H9 (cell line): Measurements from ENCODE around the gene NUDT22. TPM values are rescaled to one million over a fixed set of nuclear protein-coding genes. Genes with fewer than 3 reads are reported as not detected.

ENCODE experiments used
- DNase-seq: peaks from one replicate; pipeline ENCODE4 v3.0.0-alpha.2; 2017
- H2AFZ ChIP-seq: one replicate; pipeline ENCODE4 v1.6.1; 2013; ENCODE audit warnings: mild to moderate bottlenecking, low read length, control low read depth, moderate library complexity
- H2AK5ac ChIP-seq: 2 replicates; pipeline ENCODE4 v1.6.1; 2013; ENCODE audit warnings: low read length, control low read depth, mixed read lengths; ENCODE audit not compliant: insufficient read length
- H2BK120ac ChIP-seq: one replicate; pipeline ENCODE4 v1.6.1; 2013; ENCODE audit warnings: low read depth, mild to moderate bottlenecking, low read length, control low read depth, inconsistent platforms; ENCODE audit not compliant: poor library complexity, severe bottlenecking
- H2BK12ac ChIP-seq: 2 replicates; pipeline ENCODE4 v1.6.1; 2013; ENCODE audit warnings: low read length, control low read depth, mixed read lengths, low read depth; ENCODE audit not compliant: insufficient read length
- H2BK15ac ChIP-seq: 2 replicates; pipeline ENCODE4 v1.6.1; 2013; ENCODE audit warnings: low read depth, low read length, control low read depth
- H2BK20ac ChIP-seq: one replicate; pipeline ENCODE4 v1.6.1; 2013; ENCODE audit warnings: low read depth, mild to moderate bottlenecking, low read length, control low read depth, inconsistent platforms; ENCODE audit not compliant: poor library complexity, severe bottlenecking
- H2BK5ac ChIP-seq: 2 replicates; pipeline ENCODE4 v1.6.1; 2013; ENCODE audit warnings: low read length, control low read depth, mixed read lengths; ENCODE audit not compliant: insufficient read length
- H3K14ac ChIP-seq: 2 replicates; pipeline ENCODE4 v1.6.1; 2013; ENCODE audit warnings: low read length, control low read depth; ENCODE audit not compliant: insufficient read depth
- H3K18ac ChIP-seq: 2 replicates; pipeline ENCODE4 v1.6.1; 2013; ENCODE audit warnings: low read depth, mild to moderate bottlenecking, mixed read lengths, low read length, control low read depth; ENCODE audit not compliant: insufficient read length
- H3K23ac ChIP-seq: 2 replicates; pipeline ENCODE4 v1.6.1; 2013; ENCODE audit warnings: low read length, control low read depth, mixed read lengths, low read depth; ENCODE audit not compliant: insufficient read length
- H3K23me2 ChIP-seq: 2 replicates; pipeline ENCODE4 v1.6.1; 2013; ENCODE audit warnings: low read depth, mild to moderate bottlenecking, mixed read lengths, low read length, control low read depth; ENCODE audit not compliant: insufficient read length, poor library complexity, severe bottlenecking
- H3K27ac ChIP-seq: 2 replicates; pipeline ENCODE4 v1.5.1; 2013; ENCODE audit warnings: low read length, control low read depth, mixed read lengths, low read depth; ENCODE audit not compliant: insufficient read length
- H3K27me3 ChIP-seq: 2 replicates; pipeline ENCODE4 v1.6.1; 2013; ENCODE audit warnings: low read length, control low read depth, inconsistent platforms; ENCODE audit not compliant: insufficient read depth
- H3K4ac ChIP-seq: 2 replicates; pipeline ENCODE4 v1.6.1; 2013; ENCODE audit warnings: low read depth, mild to moderate bottlenecking, control low read depth, inconsistent platforms, low read length, moderate library complexity
- H3K4me1 ChIP-seq: 2 replicates; pipeline ENCODE4 v1.6.1; 2013; ENCODE audit warnings: low read length, control low read depth, inconsistent platforms; ENCODE audit not compliant: insufficient read depth
- H3K4me2 ChIP-seq: 2 replicates; pipeline ENCODE4 v1.6.1; 2013; ENCODE audit warnings: low read length, control low read depth, mixed read lengths; ENCODE audit not compliant: insufficient read length, insufficient read depth
- H3K56ac ChIP-seq: 2 replicates; pipeline ENCODE4 v1.6.1; 2013; ENCODE audit warnings: low read depth, mild to moderate bottlenecking, mixed read lengths, low read length, control low read depth; ENCODE audit not compliant: insufficient read length
- H3K79me1 ChIP-seq: 2 replicates; pipeline ENCODE4 v1.6.1; 2013; ENCODE audit warnings: low read depth, mild to moderate bottlenecking, moderate library complexity, low read length, control low read depth, inconsistent platforms; ENCODE audit not compliant: insufficient read depth, poor library complexity, severe bottlenecking
- H3K79me2 ChIP-seq: 2 replicates; pipeline ENCODE4 v1.6.1; 2013; ENCODE audit warnings: low read length, control low read depth, inconsistent platforms; ENCODE audit not compliant: insufficient read depth
- H3K9ac ChIP-seq: 2 replicates; pipeline ENCODE4 v1.6.1; 2013; ENCODE audit warnings: low read length, control low read depth, mixed read lengths; ENCODE audit not compliant: insufficient read length; ENCODE audit errors: extremely low read depth
- H3K9me3 ChIP-seq: one replicate; pipeline ENCODE4 v1.6.1; 2013; ENCODE audit warnings: low read depth, low read length, inconsistent platforms; ENCODE audit not compliant: control insufficient read depth
- H3T11ph ChIP-seq: one replicate; pipeline ENCODE4 v1.6.1; 2013; ENCODE audit warnings: mild to moderate bottlenecking, low read length, control low read depth, inconsistent platforms
- H4K20me1 ChIP-seq: one replicate; pipeline ENCODE4 v1.6.1; 2013; ENCODE audit not compliant: control insufficient read depth, insufficient read length, insufficient read depth
- H4K5ac ChIP-seq: 2 replicates; pipeline ENCODE4 v1.6.1; 2013; ENCODE audit warnings: low read depth, mild to moderate bottlenecking, mixed read lengths, low read length, control low read depth; ENCODE audit not compliant: insufficient read length
- H4K8ac ChIP-seq: replicated peaks from 2 replicates; pipeline ENCODE4 v1.6.1; 2013; ENCODE audit warnings: low read length, control low read depth, mixed read lengths, low read depth; ENCODE audit not compliant: insufficient read length
- H4K91ac ChIP-seq: 2 replicates; pipeline ENCODE4 v1.6.1; 2013; ENCODE audit warnings: low read depth, mild to moderate bottlenecking, moderate library complexity, mixed read lengths, low read length, control low read depth; ENCODE audit not compliant: insufficient read length
- H3K27ac Mint-ChIP-seq, 3 experiments: 2 replicates in 2 of 3; 3 replicates in 1 of 3; pipeline ENCODE4 v1.8.0; 2020 to 2021; ENCODE audit warnings: mixed read lengths in 3 of 3, mild to moderate bottlenecking in 1 of 3, moderate library complexity in 1 of 3
- H3K27me3 Mint-ChIP-seq: 2 replicates; pipeline ENCODE4 v1.8.0; 2021; ENCODE audit warnings: low read depth, mild to moderate bottlenecking, moderate library complexity, mixed read lengths
- H3K36me3 Mint-ChIP-seq, 3 experiments: 2 replicates in 2 of 3; 3 replicates in 1 of 3; pipeline ENCODE4 v1.8.0; 2020 to 2021; ENCODE audit warnings: low read depth in 3 of 3, mixed read lengths in 3 of 3; ENCODE audit not compliant: insufficient read depth in 1 of 3
- H3K4me1 Mint-ChIP-seq, 2 experiments: 2 replicates each; pipeline ENCODE4 v1.8.0; 2020; ENCODE audit warnings: mixed read lengths in 2 of 2
- H3K4me3 Mint-ChIP-seq, 2 experiments: 2 replicates in 1 of 2; 3 replicates in 1 of 2; pipeline ENCODE4 v1.8.0; 2020 to 2021; ENCODE audit warnings: mild to moderate bottlenecking in 2 of 2, mixed read lengths in 2 of 2, moderate library complexity in 1 of 2
- H3K9me3 Mint-ChIP-seq, 2 experiments: 2 replicates in 1 of 2; 3 replicates in 1 of 2; pipeline ENCODE4 v1.8.0; 2020; ENCODE audit warnings: mild to moderate bottlenecking in 2 of 2, mixed read lengths in 2 of 2, moderate library complexity in 1 of 2
- CTCF ChIP-seq: fragments of 200-600 bp; sonication (generic); conservative IDR thresholded peaks from 3 replicates; pipeline ENCODE4 v1.8.0; 2021; ENCODE audit warnings: antibody characterized with exemption, mild to moderate bottlenecking
- WGBS: extraction: QIAGEN DNeasy Blood & Tissue Kit; methylation state at CpG from one replicate; pipeline ENCODE4 v1.1.7; 2013; ENCODE audit warnings: missing lambda C conversion rate, low lambda C conversion rate, mixed read lengths; ENCODE audit not compliant: insufficient read length; ENCODE audit errors: extremely low coverage; 5-methylcytosine and 5-hydroxymethylcytosine counted together
- total RNA-seq: library from RNA; stranded (reverse); gene quantifications from 2 replicates; pipeline ENCODE4 v1.2.1, GENCODE V29; 2021

Gene NUDT22
- total RNA-seq, 1 experiment from 2014 or later, result 39.6 TPM

DNA sequence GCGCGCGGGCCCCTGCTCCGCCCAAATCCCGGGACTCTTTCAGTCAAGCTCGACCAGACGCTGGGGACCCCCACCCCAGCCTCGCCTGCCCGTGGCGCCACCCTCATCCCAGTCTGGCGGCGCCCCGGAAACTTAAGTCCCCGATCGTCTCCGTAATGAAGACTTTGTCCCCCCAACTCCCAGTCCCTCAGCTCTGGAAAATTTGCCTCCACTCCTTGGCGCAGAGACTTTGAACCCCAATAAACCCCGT is 25.6 kb downstream of the NUDT22 start:
- H2BK12ac ChIP-seq, result no peak overlapping the region
- peaks cover 3% of the 10 kb centered on the region for H3K79me1 ChIP-seq
- Mint-ChIP-seq H3K36me3 (peaks cover 12 to 28% (median 24%) of the 10 kb centered on the region in 3 experiments; a peak in 6 of 7 replicates), H3K27ac (peak overlapping the region in 2 of 3 experiments; percentile 88 to 95; a peak in 2 of 7 replicates), H3K4me1 (peaks cover 34 to 44% of the 10 kb centered on the region in 2 experiments), H3K9me3 (no peaks in the 10 kb centered on the region; a peak in 1 of 5 replicates), H3K4me3 (peak overlapping the region; percentile 85 to 98), H3K27me3 (no peaks in the 10 kb centered on the region)
- H3K23me2 ChIP-seq, result peaks cover 21% of the 10 kb centered on the region
- no peaks in the 10 kb centered on the region for H3K27me3 ChIP-seq
- peaks cover 9% of the 10 kb centered on the region; the same call in 1 of the 2 replicates for H3K4me1 ChIP-seq
- peak overlapping the region; percentile 33 for H3K9ac ChIP-seq
- no peak overlapping the region for H4K5ac ChIP-seq
- H2BK120ac ChIP-seq, result no peak overlapping the region
- TF ChIP-seq CTCF, result no peak
- no peak overlapping the region for H3K23ac ChIP-seq
- H3K56ac ChIP-seq, result no peak overlapping the region
- H3K79me2 ChIP-seq, result no peaks in the 10 kb centered on the region; the same call in 1 of the 2 replicates
- peak overlapping the region; percentile 76 for H3K4me2 ChIP-seq
- no peak overlapping the region for H2AFZ ChIP-seq
- no peak overlapping the region for H4K8ac ChIP-seq
- no peaks in the 10 kb centered on the region for H4K20me1 ChIP-seq
- H2BK20ac ChIP-seq, result no peak overlapping the region
- no peak for DNase-seq
- no CpG with 5 or more reads among the region's 18 CpGs for WGBS
- H2AK5ac ChIP-seq, result no peak overlapping the region
- H2BK15ac ChIP-seq, result no peak overlapping the region
- no peak overlapping the region for H3T11ph ChIP-seq
- peak overlapping the region; percentile 24; the same call in 1 of the 2 replicates for H3K14ac ChIP-seq
- H3K18ac ChIP-seq, result no peak overlapping the region
- H3K27ac ChIP-seq, result no peak overlapping the region
- no peaks in the 10 kb centered on the region for H3K9me3 ChIP-seq
- H2BK5ac ChIP-seq, result no peak overlapping the region
- no peak overlapping the region for H3K4ac ChIP-seq
- no peak overlapping the region for H4K91ac ChIP-seq
